Transverse colon (tissue), 4 donors: Measurements from ENCODE around the gene SNX8. TPM values are rescaled to one million over a fixed set of nuclear protein-coding genes. Genes with fewer than 3 reads are reported as not detected.

Experiments used
- DNase-seq: peaks from one replicate; pipeline ENCODE4 v3.0.0-alpha.2; 2019
- H3K27ac ChIP-seq, 4 donors: fragments of 200-600 bp; sonication (generic); 2 replicates each; pipeline ENCODE4 v1.5.1; 2016 to 2018; ENCODE audit warnings: inconsistent platforms in 4 of 4
- H3K27me3 ChIP-seq: fragments of 200-600 bp; sonication (generic); 2 replicates; pipeline ENCODE4 v1.5.1; 2017; ENCODE audit warnings: inconsistent platforms
- H3K36me3 ChIP-seq, 4 donors: fragments of 200-600 bp; sonication (generic); 2 replicates each; pipeline ENCODE4 v1.5.1; 2017 to 2019; ENCODE audit warnings: inconsistent platforms in 4 of 4
- H3K4me1 ChIP-seq, 4 donors: fragments of 200-600 bp; sonication (generic); 2 replicates each; pipeline ENCODE4 v1.5.1; 2017 to 2020; ENCODE audit warnings: inconsistent platforms in 4 of 4
- H3K4me3 ChIP-seq, 4 donors: fragments of 200-600 bp; sonication (generic); 1 replicate in 1 of 4; 2 replicates in 3 of 4; pipeline versions ENCODE4 v1.5.1 to v1.6.1; 2017 to 2019; ENCODE audit warnings: inconsistent platforms in 4 of 4
- H3K9me3 ChIP-seq, 2 donors: fragments of 200-600 bp; sonication (generic); 2 replicates each; pipeline ENCODE4 v1.5.1; 2017 to 2019; ENCODE audit warnings: inconsistent platforms in 2 of 2
- EP300 ChIP-seq: sonication (generic); formaldehyde crosslinking; IDR thresholded peaks from one replicate; pipeline ENCODE4 v1.6.1; 2017; ENCODE audit warnings: antibody characterized with exemption, low read depth
- POLR2A ChIP-seq: fragments of 450-650 bp; IDR thresholded peaks from one replicate; pipeline ENCODE4 v1.6.1; 2016; ENCODE audit warnings: antibody characterized with exemption, mild to moderate bottlenecking, moderate library complexity
- POLR2AphosphoS5 ChIP-seq, 3 donors: sonication (generic); formaldehyde crosslinking; IDR thresholded peaks; one replicate each; pipeline ENCODE4 v1.6.1; 2016; ENCODE audit warnings: antibody characterized with exemption in 3 of 3
- WGBS, 2 donors: methylation state at CpG; one replicate each; pipeline ENCODE4 v1.1.5; 2018; ENCODE audit warnings: low coverage in 1 of 2; 5-methylcytosine and 5-hydroxymethylcytosine counted together
- in situ Hi-C, 4 donors: fragments of 200-750 bp; cut with MboI; loops; one replicate each; pipeline versions ENCODE4 v1.15.0 to v1.15.1; 2017; ENCODE audit warnings: low sequenced_read_pairs in 3 of 4, low pct_ligation_motif_present in 1 of 4, low pct_unique_long_range_greater_than_20kb in 1 of 4
- intact Hi-C: fragments of 100-400 bp; cut with DNase I; formaldehyde crosslinking; loops from one replicate; pipeline ENCODE4 v1.15.1; 2023; ENCODE audit warnings: low total_unique reads
- total RNA-seq, 4 donors: library from RNA; depleted of rRNA; stranded (reverse); fragments of >200 nt; gene quantifications; one replicate each; pipeline ENCODE4 v1.1.0, GENCODE V29; 2016
- TF ChIP-seq, protein P1 (sequence below), 5 experiments: fragments of 200-600 bp in 3 of 5; fragments of 450-650 bp in 2 of 5; sonication (generic) in 3 of 5; IDR thresholded peaks; 1 replicate in 2 of 5; 2 replicates in 3 of 5; pipeline ENCODE4 v1.5.1; 2016 to 2017; ENCODE audit warnings: antibody characterized with exemption in 5 of 5, inconsistent platforms in 3 of 5, mild to moderate bottlenecking in 2 of 5, moderate library complexity in 1 of 5

SNX8 gene
- total RNA-seq, 4 donors from 2014 or later = 3.8 to 27.3 (median 9.2) TPM

DNA sequence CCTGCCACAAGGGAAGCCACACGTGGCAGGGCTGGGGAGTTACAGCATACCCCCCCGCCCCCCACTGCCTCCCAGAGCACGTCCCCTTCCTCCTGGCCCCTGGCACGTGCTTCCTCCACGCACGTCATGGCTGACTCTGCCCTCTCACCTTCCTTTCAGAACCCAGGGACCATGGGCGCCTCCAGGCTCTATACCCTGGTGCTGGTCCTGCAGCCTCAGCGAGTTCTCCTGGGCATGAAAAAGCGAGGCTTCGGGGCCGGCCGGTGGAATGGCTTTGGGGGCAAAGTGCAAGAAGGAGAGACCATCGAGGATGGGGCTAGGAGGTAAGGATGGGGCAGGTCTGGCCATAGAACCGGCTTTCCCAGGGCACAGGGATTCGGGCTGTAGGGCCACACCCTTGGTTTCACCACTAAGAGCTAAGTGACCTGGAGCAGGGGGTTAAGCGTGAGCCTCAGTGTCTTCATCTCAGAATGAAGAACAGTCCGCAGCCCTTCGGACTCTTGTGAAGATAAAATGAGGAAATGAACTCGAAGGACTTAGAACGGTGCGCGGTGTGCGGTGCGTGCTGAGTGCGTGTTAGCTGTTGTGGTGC lies 69.7 kb downstream of the SNX8 start:
- no peak overlapping the region for H3K27ac ChIP-seq
- intact Hi-C loops = loop anchor here (10.0 kb wide), 1 partner anchor 110 kb away; the partner anchor contains the start of gene EIF3B
- no peaks in the 10 kb centered on the region for H3K9me3 ChIP-seq
- 84 to 86% methylated on average over 23 to 25 of the region's 25 CpGs for WGBS, 2 donors
- TF ChIP-seq POLR2A = no peak
- no peak for TF ChIP-seq EP300
- TF ChIP-seq POLR2AphosphoS5 (IDR thresholded peaks at IDR 0.05) = no peak
- TF ChIP-seq, protein P1, sequence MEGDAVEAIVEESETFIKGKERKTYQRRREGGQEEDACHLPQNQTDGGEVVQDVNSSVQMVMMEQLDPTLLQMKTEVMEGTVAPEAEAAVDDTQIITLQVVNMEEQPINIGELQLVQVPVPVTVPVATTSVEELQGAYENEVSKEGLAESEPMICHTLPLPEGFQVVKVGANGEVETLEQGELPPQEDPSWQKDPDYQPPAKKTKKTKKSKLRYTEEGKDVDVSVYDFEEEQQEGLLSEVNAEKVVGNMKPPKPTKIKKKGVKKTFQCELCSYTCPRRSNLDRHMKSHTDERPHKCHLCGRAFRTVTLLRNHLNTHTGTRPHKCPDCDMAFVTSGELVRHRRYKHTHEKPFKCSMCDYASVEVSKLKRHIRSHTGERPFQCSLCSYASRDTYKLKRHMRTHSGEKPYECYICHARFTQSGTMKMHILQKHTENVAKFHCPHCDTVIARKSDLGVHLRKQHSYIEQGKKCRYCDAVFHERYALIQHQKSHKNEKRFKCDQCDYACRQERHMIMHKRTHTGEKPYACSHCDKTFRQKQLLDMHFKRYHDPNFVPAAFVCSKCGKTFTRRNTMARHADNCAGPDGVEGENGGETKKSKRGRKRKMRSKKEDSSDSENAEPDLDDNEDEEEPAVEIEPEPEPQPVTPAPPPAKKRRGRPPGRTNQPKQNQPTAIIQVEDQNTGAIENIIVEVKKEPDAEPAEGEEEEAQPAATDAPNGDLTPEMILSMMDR (IDR thresholded peaks at IDR 0.05) = no peak
- no peak overlapping the region for H3K4me3 ChIP-seq
- no peak for DNase-seq
- H3K4me1 ChIP-seq = peaks cover 17 to 30% (median 24%) of the 10 kb centered on the region in 4 donors
- H3K27me3 ChIP-seq = no peaks in the 10 kb centered on the region
- H3K36me3 ChIP-seq = no peaks in the 10 kb centered on the region
- in situ Hi-C loops = loop anchor here in 3 of 4 donors (10.0 to 25.0 kb wide), 2 partner anchors 100 to 118 kb away; partner anchors contain the start of gene EIF3B (in 2 of the 3)

DNA sequence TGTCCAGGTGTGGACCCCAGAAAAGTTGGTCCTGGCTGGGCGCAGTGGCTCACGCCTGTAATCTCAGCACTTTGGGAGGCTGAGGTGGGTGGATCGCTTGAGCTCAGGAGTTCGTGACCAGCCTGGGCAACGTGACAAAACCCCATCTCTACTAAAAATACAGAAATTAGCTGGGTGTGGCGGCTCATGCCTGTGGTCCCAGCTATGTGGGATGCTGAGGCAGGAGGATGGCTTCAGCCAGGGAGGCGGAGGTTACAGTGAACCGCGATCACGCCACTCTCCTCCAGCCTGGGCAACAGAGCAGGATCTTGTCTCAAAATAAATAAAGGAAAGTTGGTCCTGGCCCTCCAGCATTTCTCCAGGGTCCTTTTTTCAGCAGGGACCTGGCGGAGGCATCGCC lies 70.8 kb downstream of the SNX8 start:
- Histone ChIP-seq H3K27ac (no peak overlapping the region), H3K27me3 (no peaks in the 10 kb centered on the region), H3K4me1 (peaks cover 17 to 28% (median 22%) of the 10 kb centered on the region in 4 donors), H3K36me3 (peaks cover 0 to 2% (median under 1%) of the 10 kb centered on the region in 4 donors), H3K4me3 (no peak overlapping the region), H3K9me3 (no peaks in the 10 kb centered on the region)
- 86% methylated on average over 12 of the region's 12 CpGs; no CpG with 5 or more reads in 1 of the 2 donors for WGBS, 2 donors
- in situ Hi-C loops = loop anchor here in 3 of 4 donors (10.0 to 25.0 kb wide), 2 partner anchors 101 to 119 kb away; partner anchors contain the start of gene EIF3B (in 2 of the 3)
- TF ChIP-seq POLR2A (no peak), POLR2AphosphoS5 (IDR thresholded peaks at IDR 0.05) (no peak), EP300 (no peak)
- TF ChIP-seq, protein P1 (IDR thresholded peaks at IDR 0.05) = no peak
- intact Hi-C loops = loop anchor here (10.0 kb wide), 1 partner anchor 111 kb away; the partner anchor contains the start of gene EIF3B
- no peak for DNase-seq

DNA sequence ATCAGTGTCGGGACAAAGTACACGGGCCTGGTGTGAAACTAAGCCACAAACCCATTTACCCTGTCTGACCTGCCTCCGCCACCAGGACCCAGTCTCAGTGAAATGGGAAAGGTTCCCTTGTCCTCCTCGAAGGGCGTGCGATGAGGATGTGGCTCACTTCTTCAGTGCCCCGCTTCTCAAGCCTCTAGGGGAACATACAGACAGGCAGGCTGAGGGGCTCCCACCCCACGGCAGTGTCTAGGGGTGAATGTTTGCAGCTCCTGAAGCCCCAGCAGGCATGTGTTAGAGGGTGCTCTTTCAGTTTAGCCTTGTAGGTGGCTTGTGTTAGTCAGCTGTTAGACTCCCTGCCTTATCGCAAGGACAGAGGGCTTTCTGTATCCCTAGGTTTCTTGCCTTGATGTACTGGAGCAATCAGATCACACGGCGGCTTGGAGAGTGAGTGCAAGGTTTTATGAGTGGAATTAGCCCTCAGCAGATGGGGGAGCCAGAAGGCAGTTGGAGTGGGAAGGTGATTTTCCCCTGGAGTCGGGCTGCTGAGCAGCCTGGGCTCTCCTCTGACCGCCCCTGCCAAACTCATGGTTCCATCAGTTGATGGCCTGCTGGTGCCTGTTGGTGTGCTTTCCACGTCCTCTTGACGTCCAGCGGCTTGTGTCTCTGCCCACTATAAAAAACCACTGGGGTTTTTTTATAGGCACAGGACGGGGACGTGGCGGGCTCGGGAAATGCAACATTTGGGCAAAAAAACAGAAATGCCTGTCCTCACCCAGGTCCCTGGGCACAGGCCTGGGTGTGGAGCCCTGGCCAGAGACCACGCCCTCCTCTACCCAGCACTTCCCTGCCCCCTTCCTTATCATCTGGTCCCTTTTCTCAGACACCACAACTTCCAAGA lies 71.5 kb downstream of the SNX8 start:
- peaks cover 17 to 28% (median 22%) of the 10 kb centered on the region in 4 donors for H3K4me1 ChIP-seq
- no peaks in the 10 kb centered on the region for H3K27me3 ChIP-seq
- intact Hi-C loops = loop anchor here (10.0 kb wide), 1 partner anchor 112 kb away; the partner anchor contains the start of gene EIF3B
- no peak for TF ChIP-seq EP300
- TF ChIP-seq, protein P1 (IDR thresholded peaks at IDR 0.05) = peak in 2 of 5 experiments; percentile 23 to 41
- H3K4me3 ChIP-seq = peak overlapping the region; percentile 50 to 100 (median 92)
- H3K9me3 ChIP-seq = no peaks in the 10 kb centered on the region
- WGBS, 2 donors = 17 to 26% methylated on average over 1 to 20 of the region's 21 CpGs
- peaks cover 0 to 8% (median 4%) of the 10 kb centered on the region in 4 donors for H3K36me3 ChIP-seq
- in situ Hi-C loops = loop anchor here in 3 of 4 donors (10.0 to 25.0 kb wide), 2 partner anchors 102 to 120 kb away; partner anchors contain the start of gene EIF3B (in 2 of the 3)
- H3K27ac ChIP-seq = peak overlapping the region; percentile 75 to 85 (median 82)
- DNase-seq = peak; percentile 13
